K562 (cell line): ENCODE data around the gene SPATA21. TPM values are rescaled to one million over a fixed set of nuclear protein-coding genes. Genes with fewer than 3 reads are reported as not detected.

Source experiments
- CBFB ChIP-seq: sonication (generic); formaldehyde crosslinking; IDR thresholded peaks from 2 replicates; pipeline ENCODE4 v1.4.0; 2020; ENCODE audit warnings: mild to moderate bottlenecking, missing genetic modification reagents
- CEBPG ChIP-seq, 3 experiments: fragments of 200-800 bp in 1 of 3; sonication (Bioruptor generic) in 1 of 3; sonication (generic) in 1 of 3; formaldehyde crosslinking in 1 of 3; IDR thresholded peaks in 2 of 3; conservative IDR thresholded peaks in 1 of 3; 2 replicates each; pipeline versions ENCODE4 v1.6.1 to v1.8.0; 2016 to 2022; ENCODE audit warnings: missing compliant biosample characterization in 2 of 3, missing genetic modification characterization in 2 of 3, mild to moderate bottlenecking in 1 of 3, missing genetic modification reagents in 1 of 3
- DMBX1 ChIP-seq: fragments of 250-450 bp; sonication (Bioruptor Pico); IDR thresholded peaks from 2 replicates; pipeline ENCODE4 v1.8.0; 2022; ENCODE audit warnings: inconsistent platforms, mild to moderate bottlenecking, moderate library complexity, borderline replicate concordance
- ESRRA ChIP-seq: fragments of 450-650 bp; IDR thresholded peaks from 2 replicates; pipeline ENCODE4 v1.6.1; 2014; ENCODE audit warnings: low read depth, mild to moderate bottlenecking, moderate library complexity, borderline replicate concordance
- HDAC8 ChIP-seq: fragments of 450-650 bp; IDR thresholded peaks from 2 replicates; pipeline ENCODE4 v1.6.1; 2016; ENCODE audit warnings: mild to moderate bottlenecking, missing genetic modification characterization, moderate library complexity, missing compliant biosample characterization
- L3MBTL2 ChIP-seq: fragments of 450-650 bp; IDR thresholded peaks from 2 replicates; pipeline ENCODE4 v1.6.1; 2016; ENCODE audit warnings: mild to moderate bottlenecking, moderate library complexity
- MGA ChIP-seq: fragments of 450-650 bp; IDR thresholded peaks from 2 replicates; pipeline ENCODE4 v1.6.1; 2016; ENCODE audit warnings: mild to moderate bottlenecking, moderate library complexity
- MTF1 ChIP-seq: fragments of 250-450 bp; sonication (Bioruptor Pico); IDR thresholded peaks from 2 replicates; pipeline ENCODE4 v1.9.0; 2021; ENCODE audit warnings: moderate library complexity, mild to moderate bottlenecking, inconsistent platforms, borderline replicate concordance
- NFIC ChIP-seq: fragments of 450-650 bp; IDR thresholded peaks from 2 replicates; pipeline ENCODE4 v1.6.1; 2017; ENCODE audit warnings: mild to moderate bottlenecking, inconsistent platforms
- NFYB ChIP-seq: IDR thresholded peaks from 2 replicates; pipeline ENCODE4 v1.6.1; 2011; ENCODE audit warnings: mild to moderate bottlenecking, moderate library complexity; ENCODE audit not compliant: insufficient read length; ENCODE audit errors: extremely low read depth
- RUNX1 ChIP-seq: sonication (generic); IDR thresholded peaks from 2 replicates; pipeline ENCODE4 v1.6.1; 2016; ENCODE audit warnings: antibody characterized with exemption, low read depth
- SMAD2 ChIP-seq: fragments of 150-350 bp; IDR thresholded peaks from 2 replicates; pipeline ENCODE4 v1.6.1; 2014; ENCODE audit warnings: low read depth, mild to moderate bottlenecking, low read length
- SMC3 ChIP-seq: conservative IDR thresholded peaks from 2 replicates; pipeline ENCODE4 v1.6.1; 2011; ENCODE audit warnings: low read depth, low read length, improper control_type of control experiment; ENCODE audit not compliant: insufficient read depth
- SPI1 ChIP-seq: IDR thresholded peaks from 2 replicates; pipeline ENCODE4 v1.6.1; 2011; ENCODE audit warnings: low read depth, low read length, control low read depth, borderline replicate concordance
- ZNF584 ChIP-seq: fragments of 200-800 bp; sonication (Bioruptor generic); IDR thresholded peaks from 2 replicates; pipeline ENCODE4 v1.6.1; 2016; ENCODE audit warnings: low read depth, mild to moderate bottlenecking, missing genetic modification characterization, missing compliant biosample characterization
- ZNF589 ChIP-seq: fragments of 200-800 bp; sonication (Bioruptor generic); IDR thresholded peaks from 2 replicates; pipeline ENCODE4 v1.6.1; 2016; ENCODE audit warnings: low read depth, missing genetic modification characterization, missing compliant biosample characterization
- polyA plus RNA-seq, 8 experiments: library from polyadenylated mRNA; depleted of rRNA in 4 of 8; stranded (reverse) in 5 of 8; unstranded in 3 of 8; fragments of >200 nt; fragmentation: Nextera tagmentation in 2 of 8; fragmentation: Illumina TruSeq in 1 of 8; extraction: Ambion mirVana in 2 of 8; extraction: Trizol in 1 of 8; gene quantifications; 2 replicates each; pipeline versions ENCODE4 v1.2.1 to v1.2.3, GENCODE V29; 2011 to 2014; ENCODE audit warnings: inconsistent platforms in 1 of 8, missing spikeins in 1 of 8
- total RNA-seq, 7 experiments: library from RNA; depleted of rRNA in 6 of 7; stranded (reverse); fragments of >200 nt in 6 of 7; fragmentation: Illumina TruSeq in 2 of 7; extraction: Trizol in 2 of 7; gene quantifications; 2 replicates each; pipeline versions ENCODE4 v1.2.1 to v1.2.3, GENCODE V29; 2011 to 2021; ENCODE audit warnings: low replicate concordance in 1 of 7

SPATA21 gene
- total and polyA plus RNA-seq, 9 of the 15 experiments (the other 6 are each of a cell fraction or from before 2014, with no cell fraction given), result 0.10 to 0.36 (median 0.13) TPM; not detected in 3

GRCh38 chr1:16391411-16391810, 45.8 kb downstream of the SPATA21 start (continued):
- TF ChIP-seq SMC3 (no peak), CBFB (CRISPR knock-in tag) (no peak), ESRRA (peak; percentile 84), NFIC (no peak), HDAC8 (tag) (0 out of 2 replicates have a peak, but pooled peaks have one; percentile 24), DMBX1 (CRISPR knock-in tag) (peak; percentile 66; the same call in 1 of the 2 replicates), NFYB (no peak), RUNX1 (no peak), SMAD2 (no peak), MGA (peak; percentile 27; the same call in 1 of the 2 replicates), MTF1 (CRISPR knock-in tag) (no peak), ZNF584 (CRISPR knock-in tag) (0 out of 2 replicates have a peak, but pooled peaks have one; percentile 36), CEBPG (CRISPR knock-in tag; IDR thresholded peaks at IDR 0.05) (peak; percentile 84), CEBPG (tag; conservative IDR thresholded peaks at IDR 0.05 in 1 of 2, IDR thresholded peaks at IDR 0.05 in 1 of 2) (peak; percentile 17 to 72; a peak in 3 of 4 replicates), ZNF589 (CRISPR knock-in tag) (0 out of 2 replicates have a peak, but pooled peaks have one; percentile 51), L3MBTL2 (peak; percentile 44), SPI1 (0 out of 2 replicates have a peak, but pooled peaks have one; percentile 23)
